Epithelial cell of prostate (primary cell): Measurements from ENCODE around the gene CNTF.

Experiments used
- DNase-seq: peaks from one replicate; pipeline ENCODE4 v3.0.0-alpha.2; 2011; ENCODE audit warnings: low read depth, low spot score
- H3K27ac ChIP-seq: fragments of 450-650 bp; 2 replicates; pipeline ENCODE4 v1.5.1; 2017; ENCODE audit warnings: mild to moderate bottlenecking

The CNTF gene

DNA sequence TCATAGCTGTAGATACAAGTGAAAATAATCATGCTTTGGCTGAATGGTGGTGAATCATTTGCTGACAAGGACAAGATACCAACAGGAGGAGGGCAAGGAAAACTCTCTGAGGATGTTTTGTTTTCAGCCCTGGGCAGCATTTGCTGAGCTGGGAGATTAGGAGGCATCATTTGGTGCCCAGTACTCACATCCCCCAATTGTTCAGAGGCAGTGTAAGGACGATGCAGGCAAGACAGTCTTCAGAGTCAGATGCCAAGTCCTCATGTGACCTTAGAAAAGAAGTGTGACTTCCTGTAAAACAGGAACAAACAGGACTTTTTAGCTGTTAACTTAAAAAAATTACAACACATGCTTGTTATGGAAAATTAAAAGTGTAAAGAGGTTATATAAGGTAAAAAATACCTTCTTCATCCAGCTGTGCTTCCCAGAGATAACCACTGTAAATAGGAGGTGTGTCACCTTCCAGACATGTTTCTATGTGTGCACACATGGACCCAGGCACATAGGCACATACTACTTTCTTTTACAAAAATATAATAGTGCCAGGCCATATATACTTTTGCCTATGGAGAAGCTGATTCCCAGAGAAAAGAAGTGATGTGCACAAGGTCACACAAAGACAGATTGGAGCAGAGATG, 18.0 kb downstream of the CNTF start:
- no peak overlapping the region for H3K27ac ChIP-seq

DNA sequence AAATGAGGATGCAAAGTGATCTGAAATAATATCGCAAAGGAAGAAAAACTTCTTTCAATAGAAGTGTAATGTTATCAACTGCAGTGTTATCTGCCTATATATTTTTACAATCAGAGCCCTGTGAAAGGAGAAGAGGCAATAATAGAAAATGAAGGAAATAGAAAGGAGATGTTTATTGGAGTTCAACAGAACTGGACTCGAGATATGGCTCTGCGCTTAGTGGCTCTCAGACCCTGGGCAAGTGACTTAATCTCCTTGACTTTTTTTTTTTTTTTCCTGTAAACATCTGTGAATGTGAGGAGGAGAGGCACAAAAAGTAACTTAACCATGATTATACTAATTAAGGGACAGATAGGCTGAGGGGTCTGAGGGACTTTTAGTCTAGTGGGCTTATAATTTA, 18.9 kb downstream of the CNTF start:
- H3K27ac ChIP-seq: no peak overlapping the region
- no peak for DNase-seq

More for the DNA sequence above, 18.0 kb downstream of the CNTF start:
- DNase-seq: no peak

DNA sequence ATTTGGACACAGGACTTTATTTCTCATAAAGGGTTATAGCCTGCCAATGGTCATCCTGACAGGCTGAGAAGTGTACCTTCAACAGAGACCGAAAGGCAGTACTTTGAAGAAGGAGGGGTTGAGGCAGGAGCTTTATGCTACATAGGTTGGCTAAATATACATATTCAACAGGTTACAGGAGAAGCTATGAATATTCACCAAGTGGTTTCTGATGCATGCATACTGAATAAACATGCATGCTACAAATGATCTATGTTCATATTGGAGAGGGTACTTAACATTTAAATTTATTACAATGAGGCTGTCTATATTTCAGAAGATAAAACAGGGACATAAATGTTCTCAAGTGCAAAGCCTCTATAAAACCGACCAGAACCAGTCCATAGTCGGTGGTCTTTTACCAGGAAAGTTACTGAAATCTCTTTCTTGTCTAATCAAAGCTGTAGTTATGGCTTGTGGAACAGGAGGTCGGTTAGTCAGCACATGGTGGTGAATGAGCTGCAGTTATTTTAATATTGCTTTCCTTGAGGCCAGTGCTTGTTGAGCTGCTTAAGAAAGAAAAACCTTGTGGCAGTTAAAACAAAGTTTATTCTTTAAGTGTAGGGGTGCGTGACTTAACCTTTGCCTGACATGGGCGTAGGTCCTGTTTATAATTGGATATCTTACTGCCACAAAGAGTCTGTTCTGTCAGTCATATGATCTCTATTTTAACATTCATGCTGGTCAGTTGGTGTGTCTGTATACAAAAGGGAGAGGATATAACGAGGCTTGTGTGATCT, 19.5 kb downstream of the CNTF start:
- no peak overlapping the region for H3K27ac ChIP-seq

DNA sequence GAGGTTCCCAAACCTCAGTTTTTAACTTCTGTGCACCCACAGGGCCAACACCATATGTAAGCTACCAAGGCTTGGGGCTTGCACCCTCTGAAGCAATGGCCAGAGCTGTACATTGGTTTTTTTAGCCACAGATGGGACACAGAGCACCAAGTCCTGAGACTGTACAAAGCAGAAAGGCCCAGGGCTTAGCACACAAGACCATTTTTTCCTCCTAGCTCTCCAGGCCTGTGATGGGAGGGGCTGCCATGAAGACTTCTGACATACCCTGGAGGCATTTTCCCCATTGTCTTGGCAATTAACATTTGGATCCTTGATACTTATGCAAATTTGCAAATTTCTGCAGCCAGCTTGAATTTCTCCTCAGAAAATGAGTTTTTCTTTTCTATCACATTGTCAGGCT, 23.4 kb downstream of the CNTF start:
- H3K27ac ChIP-seq: no peak overlapping the region
- DNase-seq: no peak

More for the DNA sequence above, 19.5 kb downstream of the CNTF start:
- DNase-seq: no peak

DNA sequence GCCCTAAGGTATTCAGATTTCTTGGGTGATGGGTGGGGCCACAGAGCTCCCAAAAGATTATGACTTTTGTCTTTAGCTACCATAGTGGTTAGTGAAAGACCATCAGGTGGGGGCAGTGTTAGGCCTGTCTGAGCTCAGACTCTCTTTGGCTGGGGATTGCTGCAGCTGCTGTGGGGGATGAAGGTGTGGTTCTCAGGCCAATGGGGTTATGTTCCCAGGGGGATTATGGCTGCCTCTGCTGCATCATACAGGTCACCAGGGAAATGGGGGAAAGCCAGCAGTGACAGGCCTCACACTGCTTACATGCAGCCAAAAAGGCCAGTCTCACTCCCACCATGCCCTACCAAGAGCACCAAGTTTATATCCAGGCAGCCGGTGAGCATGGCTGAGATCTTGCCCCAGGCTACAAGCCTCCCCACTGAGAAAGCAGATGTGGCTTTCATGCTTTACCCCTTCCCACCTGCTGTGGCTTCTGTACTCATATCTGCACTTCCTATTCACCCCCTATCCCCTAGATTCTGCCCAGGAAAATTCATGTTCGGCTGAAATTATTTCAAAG, 24.8 kb downstream of the CNTF start:
- no peak for DNase-seq
- no peak overlapping the region for H3K27ac ChIP-seq

DNA sequence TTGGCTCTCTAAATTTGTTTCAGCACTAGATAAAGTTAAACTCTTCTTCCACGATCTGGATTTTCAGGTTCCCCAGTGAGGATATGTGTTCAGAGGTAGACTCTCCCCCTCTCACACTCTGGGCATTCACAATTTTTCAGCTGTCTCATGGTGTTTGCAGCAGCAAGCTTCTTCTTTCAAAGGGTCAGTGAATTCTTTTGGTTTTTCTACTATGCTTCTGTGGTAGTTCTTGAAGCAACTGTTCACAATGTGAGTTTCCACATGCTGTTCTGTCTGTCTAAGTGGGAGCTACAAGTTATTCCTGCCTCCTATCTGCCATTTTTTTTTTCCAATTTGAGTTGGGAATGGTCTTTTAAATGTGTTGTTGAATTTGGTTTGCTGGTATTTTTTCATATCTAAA, 25.4 kb downstream of the CNTF start:
- H3K27ac ChIP-seq: no peak overlapping the region
- no peak for DNase-seq

DNA sequence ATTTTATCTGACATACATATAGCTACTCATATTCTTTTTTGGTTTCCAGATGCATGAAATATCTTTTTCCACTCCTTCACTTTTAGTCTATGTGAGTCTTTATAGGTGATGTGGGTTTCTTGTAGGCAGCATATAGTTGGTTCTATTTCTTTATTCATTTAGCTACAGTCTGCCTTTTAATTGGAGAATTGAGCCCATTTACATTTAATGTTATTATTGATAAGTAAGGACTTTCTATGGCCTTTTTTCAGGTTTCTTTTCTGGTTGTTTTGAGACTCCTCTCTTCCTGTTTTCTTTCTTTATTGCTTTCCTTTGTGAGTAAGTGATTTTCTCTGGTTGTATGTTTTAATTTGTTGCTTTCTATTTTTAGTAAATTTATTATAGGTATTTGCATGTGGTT, 27.2 kb downstream of the CNTF start:
- H3K27ac ChIP-seq: no peak overlapping the region

DNA sequence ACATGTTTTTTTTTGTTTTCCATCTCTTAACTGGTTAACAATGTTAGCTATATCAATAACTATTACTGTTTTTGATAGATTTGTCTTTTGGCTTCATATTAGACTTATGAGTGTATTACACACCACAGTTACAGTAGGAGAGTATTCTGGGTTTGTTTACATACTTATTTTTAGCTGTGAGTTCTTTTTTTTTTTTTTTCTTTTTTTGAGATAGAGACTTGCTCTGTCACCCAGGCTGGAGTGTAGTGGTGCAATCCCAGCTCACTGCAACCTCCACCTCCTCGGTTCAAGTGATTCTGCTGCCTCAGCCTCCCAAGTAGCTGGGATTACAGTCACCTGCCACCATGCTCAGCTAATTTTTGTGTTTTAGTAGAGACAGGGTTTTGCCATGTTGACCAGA, 28.0 kb downstream of the CNTF start:
- no peak for DNase-seq
- H3K27ac ChIP-seq: no peak overlapping the region

More for the DNA sequence above, 27.2 kb downstream of the CNTF start:
- DNase-seq: no peak

DNA sequence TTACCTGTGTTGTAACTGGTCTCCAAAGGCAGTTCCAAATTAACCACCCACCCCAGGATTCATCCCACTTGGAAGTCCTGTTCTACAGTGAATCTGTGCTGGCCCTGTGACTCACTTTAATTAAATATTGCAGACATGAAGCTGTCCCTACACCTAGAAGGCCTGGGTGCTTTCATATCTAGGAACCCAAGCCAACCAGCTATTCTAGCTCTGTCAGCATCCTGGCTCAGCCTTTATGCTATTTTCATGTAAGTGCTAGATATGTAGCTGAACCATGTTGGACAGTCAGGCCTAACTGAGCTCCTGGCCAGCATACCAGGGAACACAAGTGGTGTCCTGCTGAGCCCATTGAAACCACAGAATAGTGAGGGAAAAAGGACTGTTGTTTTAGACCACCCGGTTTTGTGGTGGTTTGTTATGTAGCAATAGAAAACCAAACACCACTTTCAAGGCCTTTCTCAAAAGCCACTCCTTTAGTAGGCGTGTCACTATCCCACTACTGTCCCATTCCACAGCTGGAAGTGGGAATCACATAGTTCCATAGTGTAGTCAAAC, 30.3 kb downstream of the CNTF start:
- no peak for DNase-seq
- no peak overlapping the region for H3K27ac ChIP-seq

DNA sequence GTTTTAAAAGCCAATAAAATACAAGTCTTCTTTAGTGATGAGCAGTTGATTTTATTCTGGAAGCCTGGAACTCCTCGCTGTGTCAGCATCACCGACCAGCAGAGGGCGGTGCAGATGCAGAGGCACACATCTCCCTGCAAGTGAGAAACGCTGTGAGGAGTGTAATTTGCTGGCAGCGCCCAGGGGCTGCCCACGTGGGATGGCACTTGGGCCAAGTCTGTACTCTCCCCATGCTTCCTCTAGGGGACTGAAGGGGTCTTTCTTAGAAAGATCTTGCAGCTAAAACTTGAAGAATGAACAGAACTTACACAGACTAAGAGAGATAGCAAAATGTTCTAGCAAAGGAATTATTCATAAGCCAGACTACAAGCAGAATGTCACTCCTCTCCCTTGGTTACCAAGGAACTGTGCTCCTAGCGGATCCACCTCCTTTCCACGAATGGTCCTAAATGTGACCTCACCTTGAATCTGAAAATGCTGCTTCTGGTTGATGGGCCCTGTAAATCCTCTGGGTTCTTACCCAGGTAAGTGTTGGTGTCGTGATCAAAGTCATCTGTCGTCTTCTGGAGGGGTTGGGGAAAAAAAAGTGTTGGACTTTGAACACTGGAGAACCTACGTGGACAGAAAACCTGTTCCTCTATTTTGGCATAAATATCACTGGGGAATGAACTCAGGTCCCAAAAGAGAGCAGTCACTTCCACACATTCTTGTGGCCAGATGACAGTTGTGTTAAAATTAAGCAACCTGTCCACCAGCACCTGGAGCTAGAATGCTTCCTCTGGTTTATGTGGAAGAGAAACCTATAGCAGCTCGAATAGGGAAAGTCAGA, 31.8 kb downstream of the CNTF start:
- no peak overlapping the region for H3K27ac ChIP-seq
- DNase-seq: peak; percentile 29

DNA sequence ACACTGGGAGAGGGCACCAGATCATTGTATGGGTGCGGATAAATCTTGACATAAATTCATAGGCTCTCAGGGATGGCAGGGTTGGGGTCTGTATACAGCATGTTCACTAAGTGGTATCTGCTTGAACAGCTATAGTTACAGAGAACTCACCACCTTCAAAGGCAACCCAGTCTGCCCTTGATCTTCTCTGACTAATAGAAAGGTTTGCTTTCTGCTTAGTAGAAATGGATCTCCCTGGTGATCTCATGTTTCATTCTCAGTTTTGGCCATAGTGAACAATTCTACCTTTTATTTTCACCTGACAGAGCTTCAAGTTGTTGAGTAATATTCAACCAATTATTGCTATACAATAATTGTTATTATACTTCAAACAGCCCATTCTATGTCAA, 32.4 kb downstream of the CNTF start:
- no peak overlapping the region for H3K27ac ChIP-seq
- DNase-seq: no peak

DNA sequence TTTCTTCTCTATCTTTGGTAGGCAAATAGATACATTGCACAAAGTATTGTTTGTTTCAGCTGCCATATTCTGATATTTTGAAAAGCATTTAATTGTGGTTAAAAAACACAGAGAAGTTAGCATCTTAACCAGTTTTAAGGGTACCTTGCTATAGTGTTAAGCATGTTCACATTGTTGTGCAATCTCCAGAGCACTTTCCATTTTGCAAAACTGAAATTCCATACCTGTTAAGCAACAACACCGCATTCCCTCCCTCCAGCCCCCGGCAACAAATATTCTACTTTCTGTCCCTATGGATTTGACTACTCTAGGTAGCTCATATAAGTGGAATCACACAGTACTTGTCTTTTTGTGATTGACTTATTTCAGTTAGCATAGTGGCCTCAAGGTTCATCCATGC, 33.9 kb downstream of the CNTF start:
- DNase-seq: no peak
- no peak overlapping the region for H3K27ac ChIP-seq

DNA sequence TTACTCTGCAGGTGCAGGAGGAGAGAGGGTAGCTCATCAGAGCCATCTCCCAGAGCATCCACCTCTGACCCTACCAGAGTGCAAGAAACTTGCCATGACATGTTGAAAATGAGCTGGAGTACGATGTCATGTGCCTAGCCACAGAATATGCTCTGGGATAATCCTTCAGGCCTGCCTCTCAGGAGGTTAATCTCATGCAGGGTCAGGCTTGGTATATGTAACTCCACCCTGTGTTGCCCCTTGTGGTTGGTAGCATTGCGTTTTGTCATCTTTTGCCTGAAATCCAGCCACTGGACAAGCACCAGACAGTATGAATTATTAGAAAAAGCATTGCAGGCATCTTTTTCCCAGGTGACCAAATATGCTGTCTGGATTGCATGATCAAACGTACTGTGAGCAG, 36.2 kb downstream of the CNTF start:
- peak overlapping the region; percentile 80 for H3K27ac ChIP-seq
- DNase-seq: peak; percentile 51

DNA sequence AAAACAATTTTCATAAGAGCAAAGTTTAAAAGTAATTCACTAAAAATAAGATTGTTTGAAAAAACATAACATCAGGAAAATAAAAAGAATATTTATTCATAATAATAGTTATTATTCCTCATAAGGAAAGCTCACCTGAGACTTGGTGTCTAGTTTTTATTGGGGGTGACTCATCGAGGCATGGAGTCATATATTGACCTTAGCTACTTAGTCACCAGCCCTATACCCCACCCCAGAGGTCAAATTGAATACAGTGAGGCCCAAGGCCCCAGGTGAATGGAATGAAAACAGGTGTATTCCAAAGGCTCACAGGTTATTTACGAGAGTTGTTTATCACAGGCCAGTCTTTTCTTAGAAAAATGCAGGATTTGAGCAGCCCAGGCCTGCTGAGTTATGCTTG, 36.9 kb downstream of the CNTF start:
- H3K27ac ChIP-seq: peak overlapping the region; percentile 80
- peak; percentile 81 for DNase-seq

DNA sequence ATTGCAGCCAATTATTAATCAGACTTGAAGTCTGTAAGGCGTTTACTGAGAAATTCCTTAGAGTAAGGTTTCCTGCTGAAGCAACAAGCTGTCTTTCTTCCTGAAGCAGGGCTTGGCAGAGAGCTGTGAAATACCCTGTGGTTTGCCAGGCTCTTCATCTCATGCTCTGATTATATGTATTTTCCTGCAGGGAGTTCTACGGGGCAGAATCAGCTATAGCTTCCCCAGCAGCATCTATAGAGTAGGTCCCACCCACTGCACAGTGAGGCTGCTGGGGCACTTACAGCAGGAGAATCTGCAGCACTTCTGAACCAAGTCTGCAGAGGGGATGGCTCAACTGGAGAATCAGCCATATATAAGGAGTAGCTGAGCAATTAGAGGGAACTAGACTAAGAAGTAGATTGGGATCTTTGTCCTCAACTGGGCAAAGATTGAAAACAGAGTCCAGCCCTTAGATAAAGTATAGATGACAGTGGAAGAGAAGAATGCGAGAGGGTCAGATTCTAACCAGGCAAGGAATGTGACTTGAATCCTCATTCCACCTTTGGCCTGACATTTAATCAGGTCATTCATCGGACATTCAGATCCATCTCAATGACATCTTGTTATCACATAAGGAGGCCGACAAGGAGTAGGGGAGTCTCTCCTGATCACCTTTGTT, 37.6 kb downstream of the CNTF start:
- peak overlapping the region; percentile 80 for H3K27ac ChIP-seq
- DNase-seq: no peak

DNA sequence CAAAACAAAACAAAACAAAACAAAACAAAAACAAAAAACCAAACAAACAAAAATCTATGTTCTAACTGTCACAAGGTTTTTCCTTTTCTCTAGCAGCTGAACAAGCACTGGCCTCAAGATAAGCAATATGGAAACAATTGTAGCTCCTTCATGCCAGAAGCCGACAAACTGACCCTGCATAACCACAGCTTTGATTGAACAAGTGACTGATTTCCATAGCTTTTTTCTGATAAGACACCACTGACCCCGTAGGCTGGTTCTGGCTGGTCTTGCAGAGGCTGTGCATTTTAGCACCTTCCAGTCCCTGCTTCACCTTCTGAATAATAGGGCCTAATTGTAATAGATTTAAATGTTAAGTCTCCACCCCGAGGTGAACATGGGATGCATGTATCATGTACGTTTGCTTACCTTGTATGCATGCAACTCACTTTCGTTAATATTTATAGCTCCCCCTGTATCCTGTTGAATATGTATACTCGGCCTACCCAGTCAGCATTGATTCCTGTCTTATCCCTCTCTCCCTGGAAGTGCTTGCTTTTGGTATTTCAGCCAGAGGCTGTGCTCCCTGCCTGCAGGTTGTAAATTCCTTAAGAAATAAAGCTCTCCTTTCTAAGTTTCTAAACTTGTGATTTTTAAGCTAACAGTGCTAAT, 49.6 kb downstream of the CNTF start:
- H3K27ac ChIP-seq: no peak overlapping the region
- DNase-seq: no peak

DNA sequence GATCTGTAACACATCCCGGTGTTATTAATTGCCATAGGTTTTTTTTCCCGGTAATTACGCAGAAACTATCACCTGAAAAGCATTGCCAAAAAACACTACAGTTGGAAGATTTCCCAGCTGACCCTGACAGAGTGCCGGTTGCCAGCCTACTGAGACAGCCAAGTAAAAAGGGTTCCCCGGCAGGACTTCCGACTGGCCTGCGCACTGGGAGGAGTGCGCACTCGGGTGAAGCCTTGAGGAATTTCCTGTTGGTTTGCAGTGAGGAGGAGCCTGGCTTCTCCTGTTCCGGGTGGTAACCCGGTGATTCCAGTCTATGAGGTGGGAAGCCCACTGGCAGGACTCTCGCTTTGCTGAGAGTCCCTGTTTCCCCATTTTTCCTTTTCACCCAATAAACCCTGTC, 52.1 kb downstream of the CNTF start:
- no peak overlapping the region for H3K27ac ChIP-seq
- no peak for DNase-seq
